Fibroblast of gingiva (primary cell): ENCODE data around the gene GRIK4.

Experiments used
- DNase-seq: peaks from one replicate; pipeline ENCODE4 v3.0.0-alpha.2; 2011; ENCODE audit warnings: low read depth

GRIK4 gene

GRCh38 chr11:120917559-120918239, 406.2 kb downstream of the GRIK4 start:
- no peak for DNase-seq

GRCh38 chr11:120918257-120918656, 406.7 kb downstream of the GRIK4 start:
- no peak for DNase-seq

GRCh38 chr11:120919045-120919444, 407.5 kb downstream of the GRIK4 start:
- no peak for DNase-seq

- no peak for DNase-seq
These were observed 408.0 kb downstream of the GRIK4 start for GRCh38 chr11:120919566-120919965.

DNA sequence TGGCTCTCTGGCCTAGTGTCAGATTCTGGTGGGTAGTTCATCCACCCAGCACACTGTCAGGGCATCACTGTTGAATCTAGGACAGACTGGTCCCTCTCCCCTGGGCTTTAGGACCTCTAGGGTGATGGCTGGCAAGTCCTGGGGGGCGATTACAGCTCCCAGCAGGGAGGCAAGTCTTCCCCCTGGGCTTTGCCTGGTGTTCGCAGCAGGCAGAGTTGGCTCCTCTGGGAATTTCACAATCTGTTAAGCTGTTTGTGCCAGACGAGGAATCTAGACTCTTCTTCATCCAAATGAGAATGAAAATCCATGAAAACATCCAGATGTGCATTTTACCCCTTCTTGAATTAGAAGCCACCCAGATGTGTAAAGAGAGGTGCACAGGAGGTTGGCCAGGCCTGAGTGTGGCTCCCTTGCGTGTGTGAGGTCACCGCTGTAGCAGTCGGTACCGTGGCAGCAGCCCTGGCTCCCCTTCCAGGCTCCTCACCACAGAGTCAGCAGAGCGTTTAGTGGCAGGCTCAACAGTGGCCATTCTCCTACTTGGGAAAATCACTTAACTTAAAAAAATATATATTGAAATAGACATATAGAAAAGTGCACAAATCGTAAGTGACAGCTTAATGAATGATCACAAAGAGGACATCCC, 412.4 kb downstream of the GRIK4 start:
- no peak for DNase-seq

DNA sequence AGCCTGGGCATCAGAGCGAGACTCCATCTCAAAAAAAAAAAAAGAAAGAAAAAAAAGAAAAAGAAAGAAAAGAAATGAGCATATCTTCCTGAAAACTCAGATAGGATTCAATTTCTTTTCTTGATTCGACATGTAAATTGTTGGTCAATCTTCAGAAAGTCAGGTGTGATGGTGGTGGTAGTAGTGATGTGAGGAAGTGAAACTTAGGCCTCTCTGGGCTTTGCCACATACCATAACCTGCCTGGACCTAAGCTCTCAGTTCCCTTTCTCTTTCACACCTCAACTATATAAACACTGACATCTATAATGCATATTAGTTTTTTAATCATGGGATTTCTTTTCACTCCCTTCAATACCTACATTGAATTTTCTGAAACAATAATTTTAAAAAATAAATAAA, 414.4 kb downstream of the GRIK4 start:
- no peak for DNase-seq

DNA sequence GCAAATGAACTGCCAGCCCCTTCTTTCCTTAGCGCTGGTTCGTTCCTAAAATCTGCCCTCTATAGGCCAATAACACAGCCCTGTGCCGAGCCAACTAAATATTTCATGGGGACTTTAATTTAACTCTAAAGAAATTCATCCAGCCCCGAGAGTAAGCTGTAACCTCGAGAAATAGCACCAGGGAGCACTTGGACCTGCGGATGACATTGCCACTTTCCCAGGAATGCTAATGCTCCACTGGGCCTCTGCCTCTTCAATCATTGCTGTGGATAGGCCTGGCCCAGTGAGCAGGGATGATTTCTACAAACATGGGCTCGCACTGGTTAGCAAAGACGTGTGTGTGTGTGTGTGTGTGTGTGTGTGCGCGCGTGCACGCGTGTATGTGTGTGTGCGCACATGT, 417.1 kb downstream of the GRIK4 start:
- no peak for DNase-seq

DNA sequence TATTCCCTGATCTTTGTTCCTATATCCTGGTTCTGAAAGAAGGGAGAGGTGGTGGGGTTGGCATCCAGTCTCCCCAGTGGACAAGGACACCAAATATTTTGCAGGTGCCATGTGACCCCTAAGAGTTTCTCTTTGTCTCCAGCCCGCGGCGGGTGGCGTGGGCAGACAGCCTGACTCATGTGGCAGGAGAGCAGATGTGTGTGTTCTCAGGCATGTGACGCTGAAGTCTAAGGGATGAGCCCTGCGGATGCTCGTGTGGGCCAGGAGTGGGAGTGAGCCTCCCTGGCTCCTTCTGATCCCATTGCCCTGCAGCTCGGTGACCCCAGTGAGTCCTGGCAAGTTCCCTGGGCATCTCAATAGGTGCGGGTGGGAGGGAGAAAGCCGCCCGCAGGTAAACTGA, 417.5 kb downstream of the GRIK4 start:
- DNase-seq: no peak

DNA sequence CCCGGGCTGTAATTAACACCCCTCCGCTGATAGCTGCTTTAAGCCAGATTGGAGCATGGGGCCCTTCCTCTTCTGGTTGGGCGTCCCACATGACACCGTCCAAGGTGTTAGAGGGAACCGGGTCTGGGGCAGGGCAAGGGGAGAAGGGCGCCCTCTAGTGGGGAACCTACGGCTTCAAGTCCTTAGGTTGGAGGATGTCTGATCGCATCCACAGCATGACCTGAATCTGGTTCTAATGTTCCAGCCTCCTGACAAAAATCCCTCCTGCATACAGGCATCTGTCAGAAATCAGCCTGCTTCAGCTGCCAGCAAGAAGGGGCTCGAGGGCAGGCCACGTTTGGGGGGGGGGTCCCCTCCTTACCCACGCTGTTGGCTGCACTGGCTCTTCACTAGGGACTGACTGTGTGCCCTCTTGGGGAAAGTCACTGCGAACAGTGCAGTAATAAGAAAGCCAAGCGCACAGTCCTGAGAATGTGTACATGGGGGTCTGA, 418.2 kb downstream of the GRIK4 start:
- no peak for DNase-seq

GRCh38 chr11:120931057-120931779, 419.7 kb downstream of the GRIK4 start:
- no peak for DNase-seq

- DNase-seq: no peak
These were observed 420.9 kb downstream of the GRIK4 start for GRCh38 chr11:120932305-120932915.

DNA sequence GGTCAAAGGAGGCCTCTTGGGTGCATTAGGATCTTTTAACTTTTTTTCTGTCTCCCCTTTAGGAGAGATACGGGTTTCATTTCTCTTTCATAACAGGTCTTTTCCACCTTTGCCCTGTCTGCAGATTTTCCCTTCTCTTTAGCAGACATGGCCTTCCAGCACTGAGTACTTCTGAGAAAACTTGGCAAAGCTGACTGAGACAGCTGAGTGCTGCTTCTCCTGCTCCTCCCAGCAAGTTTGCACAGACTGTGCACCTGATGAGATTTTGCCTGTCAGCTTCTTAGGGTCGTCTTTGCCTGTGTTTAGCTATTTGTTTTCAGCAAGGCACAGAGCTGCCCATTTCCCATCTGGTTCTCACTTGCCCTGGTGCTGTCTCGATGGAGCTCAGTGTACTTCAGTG, 424.8 kb downstream of the GRIK4 start:
- DNase-seq: no peak

DNA sequence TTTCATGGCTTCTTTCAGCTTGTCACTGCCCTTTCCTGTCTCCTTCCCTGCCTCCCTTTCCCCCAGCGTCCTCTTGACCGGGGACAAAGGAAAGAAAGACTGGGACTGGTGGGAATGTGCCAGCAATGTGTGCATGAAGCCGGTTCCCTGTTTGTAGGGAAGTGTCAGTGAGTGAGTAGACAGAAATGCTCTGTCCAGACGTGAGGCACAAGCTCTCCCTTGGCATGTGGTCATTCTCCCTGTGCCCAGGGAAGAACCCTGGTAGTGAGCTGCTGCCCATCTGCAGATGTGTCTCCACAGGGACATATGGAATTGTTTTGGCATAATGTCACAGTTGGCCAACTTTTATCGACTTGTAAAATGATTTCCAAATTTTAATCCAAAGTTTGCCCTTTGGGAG, 426.0 kb downstream of the GRIK4 start:
- DNase-seq: no peak

DNA sequence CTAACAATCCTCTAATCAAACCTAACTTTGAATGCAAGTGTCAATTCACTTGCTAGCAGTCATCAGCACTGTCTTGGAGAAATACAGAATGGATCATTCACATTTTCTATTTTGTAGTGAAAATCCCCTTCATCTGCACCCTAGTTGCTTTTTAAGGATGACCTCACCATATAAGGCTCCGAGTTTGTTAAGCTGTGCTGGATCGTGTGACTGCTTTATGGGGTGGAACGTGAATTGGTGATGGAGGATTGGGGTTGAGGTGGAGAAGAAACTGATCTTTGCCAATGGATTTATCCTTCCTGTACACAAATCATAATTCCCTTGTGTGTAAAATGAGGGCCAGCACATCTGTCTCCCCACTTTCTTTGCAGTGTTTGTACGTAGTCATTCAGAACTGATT, 426.7 kb downstream of the GRIK4 start:
- DNase-seq: no peak

- no peak for DNase-seq
These were observed 428.8 kb downstream of the GRIK4 start for GRCh38 chr11:120940160-120940848.

GRCh38 chr11:120941000-120941399, 429.5 kb downstream of the GRIK4 start:
- no peak for DNase-seq

DNA sequence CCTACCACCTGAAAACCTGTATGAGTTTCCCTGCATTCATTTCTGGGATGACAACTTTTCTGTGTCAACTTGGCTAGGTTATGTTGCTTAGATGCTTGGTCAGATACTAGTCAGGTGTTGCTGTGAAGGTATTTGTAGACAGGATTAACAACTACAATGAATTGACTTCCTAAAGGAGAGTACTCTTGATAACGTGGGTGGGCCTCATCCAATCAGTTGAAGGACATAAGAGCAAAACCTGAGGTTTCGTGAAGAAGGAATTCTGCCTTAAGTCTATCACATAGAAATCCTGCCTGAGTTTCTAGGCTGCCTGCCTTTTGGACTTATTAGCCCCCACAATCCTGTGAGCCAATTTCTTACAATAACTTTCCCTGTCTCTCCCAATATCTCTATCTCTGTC, 431.2 kb downstream of the GRIK4 start:
- DNase-seq: no peak

DNA sequence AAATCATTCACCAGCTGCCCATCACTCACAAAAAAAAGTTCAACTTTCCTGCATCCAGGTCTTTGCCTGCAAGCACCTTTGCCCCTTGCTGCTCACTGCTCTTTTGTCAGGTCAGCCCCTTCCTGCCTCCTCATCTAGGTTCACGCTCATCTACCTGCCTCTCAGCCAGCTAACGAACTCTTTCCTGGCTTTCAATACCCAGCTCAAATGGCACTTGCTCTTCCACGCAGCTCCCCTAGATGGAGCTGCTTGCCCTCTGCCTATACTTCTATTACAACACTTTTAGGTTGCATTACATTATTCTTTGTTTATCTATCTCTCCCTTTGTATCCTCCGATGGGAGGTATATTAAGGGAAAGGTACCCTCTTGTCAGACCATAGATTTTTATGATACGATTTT, 433.5 kb downstream of the GRIK4 start:
- no peak for DNase-seq

DNA sequence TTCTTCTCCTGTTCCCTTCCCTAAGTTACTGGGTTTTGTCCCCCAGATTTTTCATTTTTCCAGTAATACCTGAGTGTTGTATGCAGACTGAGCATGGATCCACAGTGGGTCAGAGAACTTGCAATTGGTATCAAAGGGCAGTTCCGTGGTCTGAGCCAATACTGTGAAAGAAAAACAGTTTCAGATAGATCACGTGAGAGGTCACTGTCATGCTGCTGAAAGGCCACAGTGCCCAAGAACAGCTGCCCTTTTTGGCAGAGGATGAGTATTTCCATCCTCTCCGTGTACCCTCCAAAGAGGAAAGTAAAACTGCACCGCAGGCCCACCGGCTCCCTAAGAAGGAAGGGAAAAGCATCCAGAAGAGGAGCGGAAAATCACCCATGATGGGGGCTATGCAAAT, 439.3 kb downstream of the GRIK4 start:
- DNase-seq: no peak

- DNase-seq: peak; percentile 54
These were observed 441.2 kb downstream of the GRIK4 start for GRCh38 chr11:120952461-120953434.

DNA sequence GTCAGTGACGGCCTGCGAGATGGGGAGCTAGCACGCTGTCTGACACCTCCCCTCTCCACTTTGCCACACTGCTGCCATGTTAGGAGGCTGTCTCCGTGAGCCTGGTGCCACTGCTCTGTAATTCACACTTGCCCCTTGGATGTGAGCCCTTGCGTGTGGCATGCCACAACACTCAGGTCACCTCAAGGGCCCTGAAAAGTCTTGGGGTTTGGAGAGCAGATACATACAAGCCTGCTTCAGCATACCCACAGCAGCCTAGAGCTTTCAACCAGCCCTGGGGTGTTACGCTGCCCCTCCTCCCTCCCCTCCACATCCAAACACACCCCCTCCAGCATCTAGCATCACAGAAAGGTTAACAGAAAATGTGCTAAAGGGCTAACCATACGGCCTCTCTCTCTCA, 442.8 kb downstream of the GRIK4 start:
- no peak for DNase-seq
